ENCODE data around the gene QPCTL. TPM values are rescaled to one million over a fixed set of nuclear protein-coding genes. Genes with fewer than 3 reads are reported as not detected.

The QPCTL gene
- total RNA-seq, 2 donors from 2014 or later = 5.2 to 18.4 TPM

DNA sequence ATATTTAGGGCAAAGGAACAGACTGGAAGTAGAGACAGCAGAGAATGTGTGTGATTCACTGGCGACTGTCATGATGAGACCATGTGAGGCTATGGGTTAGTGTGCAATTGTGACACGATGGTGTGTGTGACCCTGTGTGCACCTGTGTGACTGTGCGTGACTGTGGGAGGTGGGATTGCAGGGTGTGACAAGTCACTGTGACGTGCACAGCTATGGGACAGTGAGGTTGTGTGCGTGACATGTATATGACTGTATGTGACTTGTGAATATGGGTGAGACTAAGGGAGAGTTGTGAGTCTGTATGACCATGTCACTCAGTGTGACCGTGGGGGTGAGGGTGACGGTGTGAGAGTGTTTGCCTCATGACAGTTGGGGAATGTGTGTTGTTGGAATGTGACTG lies 27.9 kb upstream of the QPCTL start:
- WGBS = 71% methylated on average over 7 of the region's 7 CpGs
- intact Hi-C loops (cut with DNase I) = no loop called here

DNA sequence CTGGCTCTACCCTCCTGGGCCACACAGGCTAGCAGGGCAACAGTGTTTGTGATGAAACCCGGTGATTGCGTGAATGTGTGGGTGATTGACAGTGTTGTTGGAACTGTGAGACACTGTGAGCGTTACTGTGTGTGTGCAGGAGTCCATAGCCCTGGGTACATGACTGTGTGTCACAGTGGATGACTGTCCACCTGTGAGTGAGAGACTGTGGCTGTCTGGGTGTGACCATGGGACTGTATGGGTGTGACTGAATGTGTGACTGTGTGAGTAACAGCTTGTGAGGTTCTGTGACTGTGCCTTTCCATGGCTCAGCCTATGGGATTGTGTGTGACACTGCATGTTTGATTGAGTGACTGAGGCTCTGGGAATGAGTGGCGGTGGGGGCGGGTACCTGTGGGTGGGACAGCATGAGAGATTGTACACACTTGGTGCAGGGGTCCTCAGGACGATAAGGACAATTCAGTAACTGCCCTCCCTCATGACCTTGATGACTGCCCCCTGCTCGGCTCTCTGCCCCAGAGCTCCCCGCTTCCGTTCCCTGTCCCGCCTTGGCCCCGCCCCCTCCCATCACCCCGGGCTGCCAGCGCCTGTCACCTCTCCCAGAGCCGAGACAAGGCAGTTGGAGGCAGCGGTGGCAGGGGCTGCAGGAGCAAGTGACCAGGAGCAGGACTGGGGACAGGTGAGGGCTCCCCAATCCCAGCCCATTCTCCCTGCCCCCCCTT lies 24.7 kb upstream of the QPCTL start, which contains the start of gene GIPR:
GIPR (plus strand) TSS at position 602 of the 722 bp plus-strand sequence. CDS start 1,300 bp downstream, outside the sequence.
- Histone ChIP-seq H3K4me1 (replicated peaks) (no peaks in the 10 kb centered on the region), H3K27ac (peak within 1 kb of the TSS in 1 of 2 donors; percentile 52), H3K27me3 (replicated peaks; ENCODE audit: insufficient read depth) (no peaks in the 10 kb centered on the region), H3K9me3 (no peaks in the 10 kb centered on the region), H3K36me3 (no peaks in the 10 kb centered on the region), H3K4me3 (peak within 1 kb of the TSS; percentile 21 to 25)
- intact Hi-C loops (cut with DNase I) = no loop called here
- WGBS = 12% methylated on average over 15 of the region's 15 CpGs
- TF ChIP-seq POLR2A (IDR thresholded peaks at IDR 0.05) = peak; percentile 51
- no peak for TF ChIP-seq POLR2AphosphoS5 (IDR thresholded peaks at IDR 0.05)
- TF ChIP-seq CTCF (IDR thresholded peaks at IDR 0.05) = no peak
- no peak for DNase-seq (ENCODE audit: low spot score)

More for the DNA sequence above, 27.9 kb upstream of the QPCTL start:
- DNase-seq (ENCODE audit: low spot score) = no peak
- Histone ChIP-seq H3K36me3 (no peaks in the 10 kb centered on the region), H3K4me3 (no peak overlapping the region), H3K9me3 (no peaks in the 10 kb centered on the region), H3K4me1 (replicated peaks) (no peaks in the 10 kb centered on the region), H3K27ac (no peak overlapping the region), H3K27me3 (replicated peaks; ENCODE audit: insufficient read depth) (no peaks in the 10 kb centered on the region)
- TF ChIP-seq CTCF (IDR thresholded peaks at IDR 0.05) = no peak
- no peak for TF ChIP-seq POLR2AphosphoS5 (IDR thresholded peaks at IDR 0.05)
- no peak for TF ChIP-seq POLR2A (IDR thresholded peaks at IDR 0.05)

DNA sequence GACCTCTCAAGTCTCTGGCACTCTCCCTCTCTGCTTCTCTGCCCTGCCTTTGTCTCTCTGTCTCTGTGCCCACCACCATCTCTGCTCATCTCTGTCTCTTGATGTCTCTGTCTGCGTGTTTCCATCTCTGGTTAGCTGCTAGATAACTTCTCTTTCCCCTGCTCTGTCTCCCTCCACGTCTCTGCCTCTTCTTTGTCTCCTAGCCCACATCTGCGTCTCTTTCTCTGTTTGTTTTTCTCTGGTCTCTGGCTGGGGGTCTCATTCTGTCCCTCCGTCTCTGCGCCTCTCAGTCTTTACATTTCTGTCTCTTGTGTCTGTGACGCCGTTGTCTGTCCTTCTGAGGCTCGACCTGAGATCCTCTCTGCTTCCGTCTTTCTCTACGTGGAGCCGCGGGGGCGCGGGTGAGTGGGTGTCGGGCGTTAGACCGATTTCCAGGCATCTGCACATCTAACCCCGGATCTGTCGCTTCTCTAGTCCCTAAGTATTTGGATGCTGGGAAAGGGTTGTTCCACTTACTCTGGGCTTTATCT lies 24.1 kb upstream of the QPCTL start:
- 3% methylated on average over 19 of the region's 19 CpGs for WGBS
- intact Hi-C loops (cut with DNase I) = no loop called here
- DNase-seq (ENCODE audit: low spot score) = no peak
- Histone ChIP-seq H3K4me3 (peak overlapping the region; percentile 21 to 25), H3K4me1 (replicated peaks) (no peaks in the 10 kb centered on the region), H3K27ac (peak overlapping the region in 1 of 2 donors; percentile 52), H3K36me3 (no peaks in the 10 kb centered on the region), H3K9me3 (no peaks in the 10 kb centered on the region), H3K27me3 (replicated peaks; ENCODE audit: insufficient read depth) (no peaks in the 10 kb centered on the region)
- no peak for TF ChIP-seq POLR2A (IDR thresholded peaks at IDR 0.05)
- no peak for TF ChIP-seq CTCF (IDR thresholded peaks at IDR 0.05)
- no peak for TF ChIP-seq POLR2AphosphoS5 (IDR thresholded peaks at IDR 0.05)

DNA sequence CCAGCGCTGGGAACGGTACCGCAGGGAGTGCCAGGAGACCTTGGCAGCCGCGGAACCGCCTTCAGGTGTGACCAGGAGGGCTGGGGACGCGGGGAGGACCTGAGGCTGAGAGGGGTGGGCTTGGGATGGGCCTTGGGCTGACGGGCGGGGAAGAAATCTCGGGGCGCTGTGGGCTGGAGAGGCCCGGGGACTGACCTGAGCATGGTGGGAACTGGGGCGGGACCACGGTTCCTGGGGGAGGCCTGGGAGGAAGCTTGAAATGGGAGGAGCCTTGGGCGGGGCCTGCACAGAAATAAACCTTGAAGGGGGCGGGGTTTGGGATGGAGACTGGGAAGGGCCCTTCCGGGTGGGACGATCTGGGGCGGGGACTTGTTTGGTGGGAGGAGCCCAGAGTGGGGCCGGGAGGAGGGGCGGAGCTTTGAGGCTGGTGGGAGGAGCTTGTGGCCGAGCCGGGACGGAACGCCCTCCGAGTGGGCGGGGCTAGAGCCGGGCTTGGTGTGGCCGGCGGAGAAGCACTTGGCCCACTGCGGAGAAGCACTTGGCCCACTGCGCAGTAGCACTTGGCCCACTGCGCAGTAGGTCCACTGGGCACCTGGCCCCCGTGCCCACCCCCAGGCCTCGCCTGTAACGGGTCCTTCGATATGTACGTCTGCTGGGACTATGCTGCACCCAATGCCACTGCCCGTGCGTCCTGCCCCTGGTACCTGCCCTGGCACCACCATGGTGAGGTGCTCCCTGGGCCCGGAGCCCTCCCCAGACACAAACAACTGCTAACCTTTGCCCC lies 21.6 kb upstream of the QPCTL start:
- no peaks in the 10 kb centered on the region for H3K36me3 ChIP-seq
- TF ChIP-seq POLR2A (IDR thresholded peaks at IDR 0.05) (peak; percentile 25), POLR2AphosphoS5 (IDR thresholded peaks at IDR 0.05) (no peak), CTCF (IDR thresholded peaks at IDR 0.05) (no peak)
- no peak overlapping the region for H3K4me3 ChIP-seq
- no peak overlapping the region for H3K27ac ChIP-seq
- no peaks in the 10 kb centered on the region for H3K4me1 ChIP-seq (replicated peaks)
- no peaks in the 10 kb centered on the region for H3K9me3 ChIP-seq
- DNase-seq (ENCODE audit: low spot score) = peak; percentile 71
- 19% methylated on average over 41 of the region's 42 CpGs for WGBS
- H3K27me3 ChIP-seq (replicated peaks; ENCODE audit: insufficient read depth) = no peaks in the 10 kb centered on the region
- intact Hi-C loops (cut with DNase I) = no loop called here

Data from prostate gland (tissue), 2 donors.